DMS79 treated with DMSO at 0.1 percent for 48 hours (cell line): ENCODE results near the gene ABCC1.
"Not testable (repeated sequence)": the region's sequence is repeated elsewhere in the genome, so short reads cannot be mapped to it uniquely, and the experiment has no call there.

Experiments
- DNase-seq: peaks from one replicate; lab custom pipeline; 2025; lab: John Stamatoyannopoulos, UW

ABCC1 gene

GRCh38 chr16:16190546-16190945, 241.1 kb downstream of the ABCC1 start:
- no peak for DNase-seq

DNA sequence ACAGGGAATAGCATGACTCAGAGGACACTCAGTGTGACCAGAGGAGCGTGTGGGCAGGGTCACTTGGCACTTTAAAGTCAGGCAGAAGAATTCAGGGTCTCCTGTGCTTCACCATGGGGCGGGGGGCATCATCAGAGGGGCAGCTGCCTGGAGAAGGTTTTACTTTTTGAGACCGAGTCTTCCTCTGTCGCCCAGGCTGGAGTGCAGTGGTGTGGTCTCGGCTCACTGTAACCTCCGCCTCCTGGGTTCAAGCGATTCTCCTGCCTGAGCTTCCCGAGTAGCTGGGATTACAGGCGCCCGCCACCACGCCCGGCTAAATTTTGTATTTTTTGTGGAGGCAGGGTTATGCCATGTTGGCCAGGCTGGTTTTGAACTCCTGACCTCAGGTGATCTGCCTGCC, 241.6 kb downstream of the ABCC1 start:
- not testable (repeated sequence) for DNase-seq

DNA sequence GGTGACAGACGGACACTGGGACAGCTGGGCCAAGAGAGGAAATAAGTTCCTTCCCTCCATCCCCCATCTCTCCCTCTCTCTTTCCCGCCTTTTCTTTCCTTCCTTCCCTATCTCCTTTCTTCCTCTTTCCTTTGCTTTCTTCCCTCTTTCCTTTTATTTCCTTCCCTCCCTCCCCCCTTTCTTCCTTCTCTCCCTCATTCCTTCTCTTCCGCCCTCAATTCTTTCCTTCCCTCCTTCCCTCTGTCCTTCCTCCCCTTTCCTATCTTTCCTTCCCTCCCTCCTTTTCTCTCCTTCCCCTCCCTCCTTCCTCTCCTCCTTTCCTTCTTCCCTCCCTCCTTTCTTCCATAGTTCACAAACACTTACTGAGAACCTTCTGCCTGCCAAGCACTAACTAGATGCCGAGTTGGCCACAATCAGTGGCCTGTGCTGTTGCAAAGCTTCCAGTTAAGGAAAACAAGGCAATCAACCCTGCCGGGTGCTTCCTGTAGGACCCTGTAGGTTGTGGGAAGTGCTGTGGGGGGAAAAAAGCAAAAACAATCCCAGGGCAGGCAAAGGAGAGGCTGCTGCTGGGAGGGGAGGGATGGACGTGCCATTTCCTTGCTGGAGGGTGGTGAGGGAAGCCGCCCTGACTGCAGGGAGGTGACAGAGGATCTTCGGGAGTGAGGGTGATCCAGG, 242.2 kb downstream of the ABCC1 start:
- DNase-seq, result no peak
